ENCODE results near the gene PRLR. TPM values are rescaled to one million over a fixed set of nuclear protein-coding genes. Genes with fewer than 3 reads are reported as not detected.

Gene PRLR
- total RNA-seq, 1 donor from 2014 or later, result 1.6 TPM

DNA sequence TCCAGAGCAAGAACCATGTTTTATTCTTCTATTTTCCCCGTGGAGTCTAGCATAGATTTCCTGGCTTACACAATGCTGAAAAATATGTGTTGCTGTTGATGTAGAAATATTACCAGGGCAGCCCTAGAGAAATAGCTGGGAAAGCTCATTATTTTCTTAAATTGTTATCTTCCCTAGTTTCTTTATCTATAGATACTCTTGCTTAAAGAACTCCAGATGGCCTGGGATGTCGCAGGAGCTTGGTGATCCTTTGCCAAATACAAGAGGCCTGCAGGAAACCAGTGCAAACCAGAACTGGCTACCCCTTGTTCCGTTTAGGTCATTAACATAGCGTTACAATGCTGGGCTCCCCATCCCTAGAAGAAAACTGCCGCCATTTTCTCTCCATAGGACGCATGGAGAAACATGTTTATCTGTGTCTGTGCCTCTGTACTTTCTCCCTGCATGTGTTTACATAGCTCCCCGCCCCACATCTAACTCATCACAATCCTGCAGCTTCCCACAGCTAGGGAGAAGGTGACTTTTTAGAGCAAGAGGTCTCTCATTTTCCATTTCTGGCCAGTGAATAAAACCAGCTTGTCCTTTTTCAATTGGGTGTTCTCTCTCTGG lies 6.4 kb downstream of the PRLR start:
- Histone ChIP-seq H3K27ac (no peak overlapping the region), H3K4me1 (no peaks in the 10 kb centered on the region), H3K27me3 (peaks cover 19% of the 10 kb centered on the region), H3K4me3 (no peak overlapping the region), H3K9me3 (no peaks in the 10 kb centered on the region), H3K36me3 (no peaks in the 10 kb centered on the region)
- TF ChIP-seq, protein P1, sequence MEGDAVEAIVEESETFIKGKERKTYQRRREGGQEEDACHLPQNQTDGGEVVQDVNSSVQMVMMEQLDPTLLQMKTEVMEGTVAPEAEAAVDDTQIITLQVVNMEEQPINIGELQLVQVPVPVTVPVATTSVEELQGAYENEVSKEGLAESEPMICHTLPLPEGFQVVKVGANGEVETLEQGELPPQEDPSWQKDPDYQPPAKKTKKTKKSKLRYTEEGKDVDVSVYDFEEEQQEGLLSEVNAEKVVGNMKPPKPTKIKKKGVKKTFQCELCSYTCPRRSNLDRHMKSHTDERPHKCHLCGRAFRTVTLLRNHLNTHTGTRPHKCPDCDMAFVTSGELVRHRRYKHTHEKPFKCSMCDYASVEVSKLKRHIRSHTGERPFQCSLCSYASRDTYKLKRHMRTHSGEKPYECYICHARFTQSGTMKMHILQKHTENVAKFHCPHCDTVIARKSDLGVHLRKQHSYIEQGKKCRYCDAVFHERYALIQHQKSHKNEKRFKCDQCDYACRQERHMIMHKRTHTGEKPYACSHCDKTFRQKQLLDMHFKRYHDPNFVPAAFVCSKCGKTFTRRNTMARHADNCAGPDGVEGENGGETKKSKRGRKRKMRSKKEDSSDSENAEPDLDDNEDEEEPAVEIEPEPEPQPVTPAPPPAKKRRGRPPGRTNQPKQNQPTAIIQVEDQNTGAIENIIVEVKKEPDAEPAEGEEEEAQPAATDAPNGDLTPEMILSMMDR (IDR thresholded peaks at IDR 0.05), result no peak
- DNase-seq (no peak), ATAC-seq (no peak)
- intact Hi-C loops (cut with DNase I), result no loop called here

DNA sequence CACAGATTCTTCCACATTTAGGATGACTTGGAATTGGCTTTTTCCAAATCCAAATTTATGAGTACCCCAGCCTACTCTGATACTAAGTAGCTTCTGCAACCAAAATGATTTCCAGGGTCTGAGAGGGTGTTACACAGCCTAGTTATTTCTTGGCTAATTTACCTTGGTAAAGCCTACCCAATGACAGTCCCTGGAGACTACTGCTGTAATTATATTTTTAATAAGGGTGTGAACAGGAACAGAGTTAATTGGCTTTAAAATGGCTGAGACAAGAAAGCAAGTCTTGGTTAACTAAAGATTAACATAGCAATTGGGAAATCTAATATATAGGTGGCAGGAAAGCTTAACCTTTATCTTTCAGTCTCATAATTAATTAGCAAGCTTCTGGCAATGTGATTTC lies 9.3 kb downstream of the PRLR start:
- H3K27ac ChIP-seq, result no peak overlapping the region
- no peaks in the 10 kb centered on the region for H3K4me1 ChIP-seq
- no peak for ATAC-seq
- no peaks in the 10 kb centered on the region for H3K36me3 ChIP-seq
- no peaks in the 10 kb centered on the region for H3K9me3 ChIP-seq
- no peak overlapping the region for H3K4me3 ChIP-seq
- TF ChIP-seq, protein P1 (IDR thresholded peaks at IDR 0.05), result no peak
- intact Hi-C loops (cut with DNase I), result no loop called here
- no peaks in the 10 kb centered on the region for H3K27me3 ChIP-seq
- no peak for DNase-seq

DNA sequence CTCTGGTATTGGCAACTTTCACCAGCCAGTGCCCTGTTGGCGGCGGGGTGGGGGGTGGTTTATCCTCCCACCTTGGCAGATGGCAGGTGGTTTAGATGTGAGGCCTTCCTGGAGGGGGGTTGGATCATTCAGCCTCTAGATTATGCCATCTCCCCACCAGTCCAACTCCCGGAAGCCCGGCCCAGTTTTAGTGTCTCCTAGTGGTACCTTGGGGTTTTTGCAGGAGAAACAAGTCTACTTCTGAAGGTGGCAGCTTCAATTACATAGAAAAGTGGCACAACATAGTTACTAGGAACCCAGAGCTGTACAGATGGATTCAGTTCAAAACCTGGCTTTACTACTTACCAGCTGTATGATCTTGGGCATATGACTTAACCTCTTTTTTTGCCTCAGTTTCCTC lies 11.3 kb downstream of the PRLR start:
- no peak for ATAC-seq
- H3K27me3 ChIP-seq, result no peaks in the 10 kb centered on the region
- TF ChIP-seq, protein P1 (IDR thresholded peaks at IDR 0.05), result no peak
- DNase-seq, result no peak
- H3K27ac ChIP-seq, result no peak overlapping the region
- H3K9me3 ChIP-seq, result no peaks in the 10 kb centered on the region
- H3K4me3 ChIP-seq, result no peak overlapping the region
- no peaks in the 10 kb centered on the region for H3K4me1 ChIP-seq
- no peaks in the 10 kb centered on the region for H3K36me3 ChIP-seq
- intact Hi-C loops (cut with DNase I), result no loop called here

DNA sequence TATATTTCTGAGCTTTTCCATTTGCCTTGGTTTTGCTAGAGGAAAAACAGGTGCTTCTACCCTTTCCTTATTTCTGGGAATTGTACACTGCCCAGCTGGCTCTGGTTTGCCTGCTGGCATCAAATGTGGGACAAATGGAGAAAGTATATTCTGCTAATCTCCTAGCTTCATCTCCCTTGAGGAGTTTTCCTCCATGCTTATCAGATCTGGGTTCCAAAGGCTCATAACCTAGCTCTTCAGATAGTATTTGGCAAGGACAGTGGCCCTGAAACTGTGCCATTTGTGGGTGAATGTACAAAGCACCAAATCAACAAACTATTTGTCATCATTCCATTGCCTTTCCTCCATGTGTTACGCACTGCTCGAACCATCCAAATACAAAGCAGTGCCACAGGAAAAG lies 16.2 kb downstream of the PRLR start:
- H3K9me3 ChIP-seq, result no peaks in the 10 kb centered on the region
- TF ChIP-seq, protein P1 (IDR thresholded peaks at IDR 0.05), result no peak
- H3K4me1 ChIP-seq, result no peaks in the 10 kb centered on the region
- no peaks in the 10 kb centered on the region for H3K36me3 ChIP-seq
- H3K27ac ChIP-seq, result no peak overlapping the region
- no peaks in the 10 kb centered on the region for H3K27me3 ChIP-seq
- intact Hi-C loops (cut with DNase I), result no loop called here
- DNase-seq (no peak), ATAC-seq (no peak)
- no peak overlapping the region for H3K4me3 ChIP-seq

DNA sequence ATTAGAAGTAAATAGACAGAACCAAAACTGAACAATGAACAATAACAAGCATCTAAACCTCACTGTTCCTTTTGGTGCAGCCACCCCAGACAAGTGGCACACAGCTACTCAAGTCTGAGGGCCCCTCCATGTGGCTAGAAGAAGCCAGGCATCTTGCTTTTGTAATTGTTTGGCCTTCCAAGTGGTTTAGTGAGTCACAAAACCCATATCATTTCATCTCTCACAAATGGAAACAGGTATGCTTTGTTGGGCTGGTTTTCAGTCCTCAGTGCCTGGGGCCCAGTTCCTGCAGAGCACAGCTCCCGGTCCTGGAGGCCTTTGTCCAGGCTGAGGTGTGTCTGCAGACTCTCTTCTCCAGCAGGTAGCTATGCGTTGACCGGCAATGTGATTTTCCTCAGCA lies 16.7 kb downstream of the PRLR start:
- intact Hi-C loops (cut with DNase I), result no loop called here
- Histone ChIP-seq H3K9me3 (no peaks in the 10 kb centered on the region), H3K27me3 (no peaks in the 10 kb centered on the region), H3K27ac (no peak overlapping the region), H3K4me1 (no peaks in the 10 kb centered on the region), H3K4me3 (no peak overlapping the region), H3K36me3 (no peaks in the 10 kb centered on the region)
- DNase-seq (no peak), ATAC-seq (no peak)
- TF ChIP-seq, protein P1 (IDR thresholded peaks at IDR 0.05), result no peak
